ENCODE results near the gene FAM161A. TPM values are rescaled to one million over a fixed set of nuclear protein-coding genes. Genes with fewer than 3 reads are reported as not detected.
"Not testable (repeated sequence)": the region's sequence is repeated elsewhere in the genome, so short reads cannot be mapped to it uniquely, and the experiment has no call there.

The FAM161A gene, protein sequence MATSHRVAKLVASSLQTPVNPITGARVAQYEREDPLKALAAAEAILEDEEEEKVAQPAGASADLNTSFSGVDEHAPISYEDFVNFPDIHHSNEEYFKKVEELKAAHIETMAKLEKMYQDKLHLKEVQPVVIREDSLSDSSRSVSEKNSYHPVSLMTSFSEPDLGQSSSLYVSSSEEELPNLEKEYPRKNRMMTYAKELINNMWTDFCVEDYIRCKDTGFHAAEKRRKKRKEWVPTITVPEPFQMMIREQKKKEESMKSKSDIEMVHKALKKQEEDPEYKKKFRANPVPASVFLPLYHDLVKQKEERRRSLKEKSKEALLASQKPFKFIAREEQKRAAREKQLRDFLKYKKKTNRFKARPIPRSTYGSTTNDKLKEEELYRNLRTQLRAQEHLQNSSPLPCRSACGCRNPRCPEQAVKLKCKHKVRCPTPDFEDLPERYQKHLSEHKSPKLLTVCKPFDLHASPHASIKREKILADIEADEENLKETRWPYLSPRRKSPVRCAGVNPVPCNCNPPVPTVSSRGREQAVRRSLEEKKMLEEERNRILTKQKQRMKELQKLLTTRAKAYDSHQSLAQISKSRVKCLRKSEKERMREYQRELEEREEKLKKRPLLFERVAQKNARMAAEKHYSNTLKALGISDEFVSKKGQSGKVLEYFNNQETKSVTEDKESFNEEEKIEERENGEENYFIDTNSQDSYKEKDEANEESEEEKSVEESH
- total RNA-seq: 1 to 10 TPM; 3.8 to 5.1 TPM

DNA sequence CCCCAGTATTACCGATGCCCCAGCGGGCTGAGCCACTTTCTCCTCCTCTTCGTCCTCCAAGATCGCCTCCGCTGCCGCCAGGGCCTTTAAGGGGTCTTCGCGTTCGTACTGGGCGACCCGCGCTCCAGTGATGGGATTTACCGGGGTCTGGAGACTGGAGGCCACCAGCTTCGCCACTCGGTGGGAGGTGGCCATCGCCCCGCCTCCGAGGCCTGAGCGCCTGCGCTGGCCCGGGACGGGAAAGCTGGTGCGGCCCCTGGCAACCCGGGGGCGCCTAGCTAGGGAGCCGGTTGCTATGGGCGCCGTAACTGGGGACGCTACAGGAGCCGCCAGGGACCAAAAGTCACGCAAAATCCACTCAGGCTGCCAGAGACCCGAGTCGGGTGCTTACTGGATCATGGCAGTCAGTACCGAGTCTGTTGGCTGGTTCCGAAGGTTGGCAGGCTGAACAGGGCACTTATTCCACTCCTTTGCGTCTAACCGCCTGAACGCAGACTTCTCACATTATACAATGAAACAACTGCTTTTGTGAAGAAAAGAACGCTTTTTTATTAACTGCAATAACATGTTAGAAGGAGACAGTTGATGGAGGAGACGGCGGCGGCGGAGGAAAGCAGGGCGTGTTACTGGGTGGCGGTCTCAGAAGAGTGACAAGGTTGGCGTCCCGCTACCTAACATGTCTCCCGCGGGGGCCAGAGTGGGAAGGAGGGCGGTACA lies at the start of gene FAM161A:
FAM161A (minus strand) TSS at position 214 of the 717 bp plus-strand sequence; CDS start at position 195, 19 bp downstream.
- Mint-ChIP-seq H3K27me3 (no peaks in the 10 kb centered on the region), H3K4me1 (peaks cover 18% of the 10 kb centered on the region), H3K9me3 (no peaks in the 10 kb centered on the region), H3K4me3 (peak within 1 kb of the TSS; percentile 86), H3K36me3 (peaks cover 2% of the 10 kb centered on the region), H3K27ac (peak within 1 kb of the TSS; percentile 97)
- peak; percentile 56 for ATAC-seq (ENCODE audit: low read depth)
- DNase-seq: peak; percentile 83
- POLR2A ChIA-PET: interaction anchor here (0.8 to 3.1 kb wide), 7 partner anchors 11 to 677 kb away, joined by 3 to 10 read pairs (median 4); partner anchors contain the start of genes COMMD1 and XPO1

DNA sequence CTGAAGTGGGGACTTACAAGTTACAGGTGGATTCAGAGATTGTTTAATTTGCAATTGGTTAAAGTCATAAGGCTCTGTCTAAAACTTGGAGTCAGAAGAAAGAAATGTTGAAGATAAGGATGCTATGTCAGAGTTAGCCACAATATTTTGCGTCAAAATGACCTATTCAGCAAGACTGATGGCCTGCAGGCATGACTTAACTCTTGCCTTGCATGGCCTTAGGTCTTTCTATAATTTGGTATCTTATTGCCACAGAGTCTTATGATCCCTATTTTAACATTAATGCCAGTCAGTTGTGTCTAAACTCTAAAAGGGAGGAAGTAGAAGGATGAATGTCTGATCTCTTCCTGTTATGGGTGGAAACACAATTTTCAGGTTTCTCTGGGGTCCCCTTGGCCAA lies 46.4 kb upstream of the FAM161A start:
- Mint-ChIP-seq H3K4me1 (peaks cover 1% of the 10 kb centered on the region), H3K27ac (no peak overlapping the region), H3K4me3 (no peak overlapping the region), H3K27me3 (no peaks in the 10 kb centered on the region), H3K9me3 (no peaks in the 10 kb centered on the region), H3K36me3 (no peaks in the 10 kb centered on the region)
- DNase-seq (no peak), ATAC-seq (ENCODE audit: low read depth) (no peak)
- POLR2A ChIA-PET: no interaction called here

- no peak overlapping the region for H3K4me3 Mint-ChIP-seq
- no peaks in the 10 kb centered on the region for H3K36me3 Mint-ChIP-seq
- peaks cover 1% of the 10 kb centered on the region for H3K4me1 Mint-ChIP-seq
- H3K27ac Mint-ChIP-seq: no peak overlapping the region
- DNase-seq (no peak), ATAC-seq (ENCODE audit: low read depth) (no peak)
- no peaks in the 10 kb centered on the region for H3K9me3 Mint-ChIP-seq
- H3K27me3 Mint-ChIP-seq: no peaks in the 10 kb centered on the region
- POLR2A ChIA-PET: no interaction called here
Measured at GRCh38 chr2:61898810-61899209, 45.0 kb upstream of the FAM161A start.

DNA sequence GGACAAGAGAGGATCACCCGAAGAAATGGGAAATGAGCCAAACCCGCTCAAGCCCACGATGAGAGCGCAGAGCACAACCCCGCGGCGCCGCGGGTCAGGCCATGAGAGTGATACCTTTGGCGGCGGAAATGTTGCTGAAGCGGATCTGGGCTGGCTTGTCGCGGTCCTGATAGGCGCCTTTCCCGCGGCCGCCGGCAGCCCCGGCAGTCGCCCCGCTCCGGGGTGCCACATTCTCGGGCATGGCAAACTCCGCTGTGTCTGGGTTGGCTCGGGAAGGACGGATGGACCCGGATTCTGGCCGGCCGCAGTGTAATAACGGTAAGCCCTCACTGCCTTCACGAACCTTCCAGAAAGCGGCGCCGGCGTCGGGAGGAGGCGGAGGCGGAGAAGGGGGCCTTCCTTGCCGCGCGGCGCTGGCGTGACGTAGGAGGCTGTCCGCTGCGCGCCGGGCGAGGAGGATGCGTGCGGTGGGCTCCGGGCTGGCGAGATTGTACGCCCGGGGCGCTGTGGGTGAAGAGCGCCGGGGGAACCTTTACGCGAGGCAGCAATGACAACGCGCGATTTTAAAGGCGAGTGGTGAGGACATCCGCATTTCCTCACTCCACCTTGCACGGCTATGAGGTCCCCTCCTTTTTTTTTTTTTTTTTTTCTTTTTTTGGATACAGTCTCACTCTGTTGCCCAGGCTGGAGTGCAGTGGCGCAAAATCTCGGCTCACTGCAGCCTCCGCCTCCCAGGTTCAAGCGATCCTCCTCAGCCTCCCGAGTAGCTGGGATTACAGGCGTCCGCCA lies 34.6 kb upstream of the FAM161A start, which contains the start of gene CCT4:
CCT4 (minus strand) TSS at position 390 of the 789 bp plus-strand sequence; CDS start at position 241, 149 bp downstream.
- Mint-ChIP-seq H3K4me3 (peak within 1 kb of the TSS; percentile 98), H3K4me1 (peaks cover 20% of the 10 kb centered on the region), H3K36me3 (peaks cover 15% of the 10 kb centered on the region), H3K27me3 (no peaks in the 10 kb centered on the region), H3K27ac (peak within 1 kb of the TSS; percentile 98), H3K9me3 (no peaks in the 10 kb centered on the region)
- DNase-seq: peak; percentile 98
- POLR2A ChIA-PET: interaction anchor here (0.7 to 1.3 kb wide), 2 partner anchors 35 to 1700 kb away, joined by 3 read pairs; partner anchors contain the start of genes FAM161A and WDPCP
- ATAC-seq (ENCODE audit: low read depth): peak; percentile 86

DNA sequence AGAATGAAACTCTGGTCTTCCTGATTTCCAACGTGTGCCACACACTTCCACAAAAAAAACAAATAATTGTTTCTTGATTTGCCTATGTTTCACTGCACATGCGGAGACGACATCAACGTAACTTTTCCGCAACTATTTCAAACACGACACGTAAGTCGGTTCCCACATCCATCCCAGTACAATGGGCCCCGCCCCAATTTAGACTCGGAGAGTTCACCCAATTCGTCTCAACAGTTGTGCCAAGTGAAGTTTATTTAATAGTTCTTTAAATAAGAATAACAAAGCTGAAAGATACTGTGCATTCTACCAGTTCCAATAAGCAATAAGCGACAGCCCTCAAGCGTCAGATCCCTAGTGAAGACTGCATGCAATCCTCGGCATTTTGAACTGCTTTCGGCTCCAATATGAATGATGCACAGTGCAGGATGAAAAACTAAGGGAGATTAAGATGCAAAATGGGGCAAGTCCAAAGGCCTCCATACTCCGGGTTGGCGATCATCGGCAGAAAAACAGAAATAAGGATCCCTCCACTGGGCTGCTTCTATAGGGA lies 33.9 kb upstream of the FAM161A start:
- POLR2A ChIA-PET: interaction anchor here (0.7 to 1.3 kb wide), 2 partner anchors 34 to 1701 kb away, joined by 3 read pairs; partner anchors contain the start of genes FAM161A and WDPCP
- ATAC-seq (ENCODE audit: low read depth) (peak; percentile 3), DNase-seq (no peak)
- H3K27me3 Mint-ChIP-seq: no peaks in the 10 kb centered on the region
- peaks cover 15% of the 10 kb centered on the region for H3K36me3 Mint-ChIP-seq
- peak overlapping the region; percentile 98 for H3K27ac Mint-ChIP-seq
- H3K4me3 Mint-ChIP-seq: peak overlapping the region; percentile 98
- H3K4me1 Mint-ChIP-seq: peaks cover 20% of the 10 kb centered on the region
- H3K9me3 Mint-ChIP-seq: no peaks in the 10 kb centered on the region

DNA sequence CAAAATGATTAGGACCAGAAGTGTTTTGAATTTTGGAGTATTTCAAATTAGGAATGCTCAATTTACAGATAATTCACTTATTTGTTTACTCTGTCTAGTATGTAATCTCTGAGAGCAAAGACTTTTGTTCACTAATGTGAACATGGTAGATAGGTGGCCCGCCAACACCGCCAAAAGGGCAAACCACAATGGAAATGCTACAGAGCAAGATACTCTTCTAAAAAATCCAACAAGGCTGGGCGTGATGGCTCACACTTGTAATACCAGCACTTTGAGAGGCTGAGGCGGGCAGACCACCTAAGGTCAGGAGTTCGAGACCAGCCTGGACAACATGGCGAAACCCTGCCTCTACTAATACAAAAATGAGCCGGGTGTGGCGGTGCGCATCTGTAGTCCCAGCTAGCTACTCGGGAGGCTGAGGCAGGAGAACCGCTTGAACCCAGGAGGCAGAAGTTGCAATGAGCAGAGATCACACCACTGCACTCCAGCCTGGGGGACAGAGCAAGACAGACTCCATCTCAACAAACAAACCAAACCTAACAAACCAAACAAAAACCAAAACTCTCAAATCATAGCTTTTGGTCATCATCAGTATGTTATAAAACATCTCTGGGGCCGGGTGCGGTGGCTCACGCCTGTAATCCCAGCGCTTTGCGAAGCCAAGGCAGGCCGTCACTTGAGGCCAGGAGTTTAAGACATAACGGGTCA lies 32.2 kb upstream of the FAM161A start:
- DNase-seq (no peak), ATAC-seq (ENCODE audit: low read depth) (no peak)
- Mint-ChIP-seq H3K4me1 (peaks cover 20% of the 10 kb centered on the region), H3K27ac (peak overlapping the region; percentile 21), H3K9me3 (no peaks in the 10 kb centered on the region), H3K4me3 (peak overlapping the region; percentile 98), H3K27me3 (no peaks in the 10 kb centered on the region), H3K36me3 (peaks cover 17% of the 10 kb centered on the region)
- POLR2A ChIA-PET: interaction anchor here (0.6 kb wide), 1 partner anchor 413 kb away, joined by 4 read pairs; no protein-coding TSS in a partner anchor

DNA sequence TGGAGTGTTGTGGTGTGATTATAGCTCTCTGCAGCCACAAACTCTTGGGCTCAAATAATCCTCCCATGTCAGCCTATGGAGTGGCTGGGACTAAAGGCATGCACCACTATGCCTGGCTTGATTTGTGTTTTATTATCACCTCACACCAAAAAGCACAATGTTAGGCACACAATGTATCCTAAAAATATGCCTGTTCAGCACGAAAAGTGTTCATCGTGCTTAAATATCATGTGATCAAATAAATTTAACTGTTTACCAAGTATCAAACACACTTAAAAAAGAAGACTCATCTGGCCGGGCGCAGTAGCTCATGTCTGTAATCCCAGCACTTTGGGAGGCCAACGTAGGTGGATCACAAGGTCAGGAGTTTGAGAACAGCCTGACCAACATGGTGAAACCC lies 29.0 kb upstream of the FAM161A start:
- ATAC-seq (ENCODE audit: low read depth): no peak
- H3K27me3 Mint-ChIP-seq: no peaks in the 10 kb centered on the region
- no peak overlapping the region for H3K4me3 Mint-ChIP-seq
- DNase-seq: no peak
- H3K4me1 Mint-ChIP-seq: peaks cover 20% of the 10 kb centered on the region
- no peak overlapping the region for H3K27ac Mint-ChIP-seq
- peaks cover 24% of the 10 kb centered on the region for H3K36me3 Mint-ChIP-seq
- H3K9me3 Mint-ChIP-seq: no peaks in the 10 kb centered on the region
- POLR2A ChIA-PET: no interaction called here

DNA sequence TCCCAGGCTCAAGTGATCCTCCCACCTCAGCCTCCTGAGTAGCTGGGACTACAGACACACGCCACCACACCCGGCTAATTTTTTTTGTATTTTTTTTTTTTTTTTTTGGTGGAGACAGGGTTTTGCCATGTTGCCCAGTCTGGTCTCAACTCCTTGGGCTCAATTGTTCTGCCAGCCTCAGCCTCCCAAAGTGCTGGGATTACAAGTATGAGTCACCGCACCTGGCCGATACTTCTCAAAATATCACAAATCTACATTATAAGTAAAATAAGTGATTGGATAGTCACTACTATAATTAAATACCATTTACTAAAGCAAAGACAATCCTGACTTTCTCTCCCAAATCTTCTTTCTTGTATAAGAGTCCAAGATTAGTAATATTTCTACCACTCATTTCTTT lies 25.5 kb upstream of the FAM161A start:
- H3K4me3 Mint-ChIP-seq; DNase-seq; H3K9me3 Mint-ChIP-seq; ATAC-seq (ENCODE audit: low read depth); H3K27me3 Mint-ChIP-seq; H3K4me1 Mint-ChIP-seq; H3K27ac Mint-ChIP-seq; POLR2A ChIA-PET: not testable (repeated sequence)
- H3K36me3 Mint-ChIP-seq: peaks cover 30% of the 10 kb centered on the region

DNA sequence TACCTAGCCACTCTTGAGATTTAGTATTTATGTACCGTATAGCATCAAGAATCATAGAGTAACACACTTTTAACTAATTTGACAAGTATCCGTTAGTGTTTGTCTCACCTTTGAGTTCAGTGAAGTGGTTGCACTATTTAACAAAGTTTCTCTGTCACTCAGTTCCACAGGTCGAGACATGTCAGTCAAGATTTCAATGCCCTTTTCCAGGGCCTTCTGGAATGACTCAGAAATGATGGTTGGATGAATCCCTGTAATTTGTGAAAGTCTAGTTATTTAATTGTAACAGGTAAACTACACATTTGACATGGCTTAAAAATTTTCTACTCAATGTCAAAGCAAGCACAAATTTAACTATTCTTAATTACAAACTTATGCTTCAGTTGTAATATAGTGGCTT lies 24.9 kb upstream of the FAM161A start:
- POLR2A ChIA-PET: no interaction called here
- no peaks in the 10 kb centered on the region for H3K27me3 Mint-ChIP-seq
- DNase-seq (no peak), ATAC-seq (ENCODE audit: low read depth) (no peak)
- H3K4me1 Mint-ChIP-seq: peaks cover 2% of the 10 kb centered on the region
- H3K4me3 Mint-ChIP-seq: no peak overlapping the region
- H3K27ac Mint-ChIP-seq: no peak overlapping the region
- H3K36me3 Mint-ChIP-seq: peaks cover 34% of the 10 kb centered on the region
- no peaks in the 10 kb centered on the region for H3K9me3 Mint-ChIP-seq

DNA sequence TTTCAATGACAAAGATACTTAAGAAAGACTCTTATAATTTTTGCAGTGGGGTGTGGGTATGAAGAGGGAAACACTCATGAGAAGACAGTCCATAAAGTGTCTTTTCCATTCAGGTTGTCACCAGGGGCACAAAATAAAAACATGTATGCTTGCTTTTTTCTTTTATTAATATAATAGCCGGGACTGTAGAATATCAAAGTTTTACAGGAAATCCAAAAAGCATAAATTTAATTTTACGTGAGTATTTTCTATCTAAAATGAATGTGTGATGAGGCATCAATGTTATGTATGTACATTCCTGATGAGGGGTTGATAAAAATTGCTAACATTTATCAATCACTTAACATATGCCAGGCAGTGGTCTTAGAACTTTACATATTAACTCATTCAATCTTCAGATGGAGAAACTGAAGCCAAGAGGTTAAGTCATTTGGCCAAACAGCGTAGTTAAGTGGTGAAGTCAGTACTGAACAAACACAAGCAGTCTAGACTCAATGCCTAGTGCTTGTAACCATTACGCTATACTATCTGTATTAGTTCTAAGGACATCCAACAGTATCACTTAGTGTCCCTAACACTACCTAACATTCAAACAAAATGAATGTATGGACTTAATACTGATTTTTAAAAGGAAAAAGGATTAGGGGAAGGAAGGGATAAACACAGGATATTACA lies 23.8 kb upstream of the FAM161A start:
- Mint-ChIP-seq H3K27me3 (no peaks in the 10 kb centered on the region), H3K9me3 (no peaks in the 10 kb centered on the region), H3K36me3 (peaks cover 32% of the 10 kb centered on the region), H3K27ac (no peak overlapping the region), H3K4me3 (no peak overlapping the region), H3K4me1 (peaks cover 2% of the 10 kb centered on the region)
- POLR2A ChIA-PET: interaction anchor here (0.6 kb wide), 1 partner anchor 10 kb away, joined by 4 read pairs; no protein-coding TSS in a partner anchor
- no peak for DNase-seq
- ATAC-seq (ENCODE audit: low read depth): no peak

DNA sequence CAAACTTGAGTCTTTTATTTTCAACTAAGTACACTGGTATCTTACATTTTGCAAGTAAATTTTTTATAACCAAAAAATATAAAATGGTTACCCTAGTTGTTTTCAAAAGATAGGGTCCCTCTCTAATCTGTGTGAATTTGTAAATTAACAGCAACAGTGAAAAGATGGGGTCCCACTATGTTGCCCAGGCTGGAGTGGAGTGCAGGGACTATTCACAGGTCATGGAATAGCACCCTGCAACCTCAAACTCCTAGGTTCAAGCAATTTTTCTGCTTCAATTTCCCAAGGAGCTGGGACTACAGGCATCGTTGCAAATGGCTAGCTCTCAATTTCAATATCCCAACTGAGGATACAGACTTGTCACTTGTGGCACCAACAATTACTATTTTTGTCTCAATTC lies 22.5 kb upstream of the FAM161A start:
- POLR2A ChIA-PET: no interaction called here
- Mint-ChIP-seq H3K4me3 (no peak overlapping the region), H3K9me3 (no peaks in the 10 kb centered on the region), H3K27ac (no peak overlapping the region), H3K27me3 (no peaks in the 10 kb centered on the region), H3K36me3 (peaks cover 34% of the 10 kb centered on the region), H3K4me1 (peaks cover 2% of the 10 kb centered on the region)
- DNase-seq (no peak), ATAC-seq (ENCODE audit: low read depth) (no peak)

Measured in activated naive CD8-positive, alpha-beta T cell treated with anti-CD3 and anti-CD28 coated beads, Interleukin-2, amount 10 ng/mL, durations not matched to agents 7 days and 5 days (primary cell).